ENCODE results near the gene LINC01488.

The LINC01488 gene

GRCh38 chr11:69509846-69510390 is 28.5 kb downstream of the LINC01488 start:
- H3K4me3 Mint-ChIP-seq = no peak overlapping the region
- H3K9me3 Mint-ChIP-seq = peaks cover 2% of the 10 kb centered on the region
- H3K36me3 Mint-ChIP-seq (ENCODE audit: low read depth) = no peaks in the 10 kb centered on the region
- H3K27me3 Mint-ChIP-seq (ENCODE audit: low read depth) = peaks cover 8% of the 10 kb centered on the region
- no peak for TF ChIP-seq CTCF (IDR thresholded peaks at IDR 0.05; ENCODE audit: unreplicated experiment in 3 of 3)
- no peak overlapping the region for H3K27ac Mint-ChIP-seq
- no peaks in the 10 kb centered on the region for H3K4me1 Mint-ChIP-seq

- Mint-ChIP-seq H3K27me3 (ENCODE audit: low read depth) (peaks cover 8% of the 10 kb centered on the region), H3K4me3 (no peak overlapping the region)
Measured at GRCh38 chr11:69510471-69511357, 29.3 kb downstream of the LINC01488 start.

GRCh38 chr11:69511358-69512055 is 30.0 kb downstream of the LINC01488 start:
- no peaks in the 10 kb centered on the region for H3K4me1 Mint-ChIP-seq
- no peak overlapping the region for H3K27ac Mint-ChIP-seq
- H3K4me3 Mint-ChIP-seq = no peak overlapping the region
- peaks cover 5% of the 10 kb centered on the region for H3K9me3 Mint-ChIP-seq
- H3K27me3 Mint-ChIP-seq (ENCODE audit: low read depth) = peaks cover 8% of the 10 kb centered on the region
- H3K36me3 Mint-ChIP-seq (ENCODE audit: low read depth) = no peaks in the 10 kb centered on the region
- no peak for TF ChIP-seq CTCF (IDR thresholded peaks at IDR 0.05; ENCODE audit: unreplicated experiment in 3 of 3)

More at GRCh38 chr11:69510471-69511357, 29.3 kb downstream of the LINC01488 start:
- Mint-ChIP-seq H3K4me1 (no peaks in the 10 kb centered on the region), H3K36me3 (ENCODE audit: low read depth) (no peaks in the 10 kb centered on the region), H3K27ac (no peak overlapping the region), H3K9me3 (peaks cover 3% of the 10 kb centered on the region)
- TF ChIP-seq CTCF (IDR thresholded peaks at IDR 0.05; ENCODE audit: unreplicated experiment in 3 of 3) = no peak

- Mint-ChIP-seq H3K27me3 (ENCODE audit: low read depth) (peaks cover 12% of the 10 kb centered on the region), H3K27ac (no peak overlapping the region), H3K4me1 (no peaks in the 10 kb centered on the region), H3K36me3 (ENCODE audit: low read depth) (no peaks in the 10 kb centered on the region), H3K4me3 (no peak overlapping the region), H3K9me3 (peaks cover 6% of the 10 kb centered on the region)
- TF ChIP-seq CTCF (IDR thresholded peaks at IDR 0.05; ENCODE audit: unreplicated experiment in 3 of 3) = no peak
Measured at GRCh38 chr11:69512136-69512535, 30.7 kb downstream of the LINC01488 start.

- H3K4me3 Mint-ChIP-seq = no peak overlapping the region
- TF ChIP-seq CTCF (IDR thresholded peaks at IDR 0.05; ENCODE audit: unreplicated experiment in 3 of 3) = no peak
- H3K27ac Mint-ChIP-seq = no peak overlapping the region
- no peaks in the 10 kb centered on the region for H3K36me3 Mint-ChIP-seq (ENCODE audit: low read depth)
- H3K9me3 Mint-ChIP-seq = peaks cover 8% of the 10 kb centered on the region
- H3K27me3 Mint-ChIP-seq (ENCODE audit: low read depth) = peaks cover 12% of the 10 kb centered on the region
- H3K4me1 Mint-ChIP-seq = no peaks in the 10 kb centered on the region
Measured at GRCh38 chr11:69512790-69513189, 31.3 kb downstream of the LINC01488 start.

All from nephron (organoid).